HepG2 (cell line): ENCODE measurements around the gene NGF. TPM values are rescaled to one million over a fixed set of nuclear protein-coding genes. Genes with fewer than 3 reads are reported as not detected.

Experiments
- ATAC-seq: fragments of 200-7000 bp; cut with Tn5 transposase; 3 replicates; pipeline ENCODE4 v1.9.1; 2020; ENCODE audit warnings: mild to moderate bottlenecking, moderate library complexity
- BruUV-seq: library from RNA; stranded (reverse); fragments of 400-500 nt; replicated peaks from 2 replicates; lab custom pipeline; 2021; lab: Mats Ljungman, UMichigan
- CTCF ChIA-PET: fragments of 300-600 bp; formaldehyde crosslinking; extraction: SDS; loops from one replicate; lab custom pipeline; 2021; ENCODE audit warnings: low total read pairs, inconsistent platforms, low intra/inter-chr PET ratio; lab: Yijun Ruan, JAX
- POLR2A ChIA-PET: fragments of 350-600 bp; sonication (Branson Sonifier 250); formaldehyde crosslinking; loops from one replicate; lab custom pipeline; 2020; ENCODE audit warnings: antibody characterized with exemption, inconsistent platforms; lab: Yijun Ruan, JAX
- DNase-seq: peaks from one replicate; pipeline ENCODE4 v3.0.0-alpha.2; 2015; ENCODE audit warnings: low spot score
- FAIRE-seq: peaks from 3 replicates; lab custom pipeline; 2011; peaks lifted over from hg19 to GRCh38; lab: Jason Lieb, UNC
- H2AFZ ChIP-seq: one replicate; pipeline ENCODE4 v1.6.1; 2011; ENCODE audit warnings: low read length, inconsistent platforms
- H3K27ac ChIP-seq: fragments of 300-600 bp; 3 replicates; pipeline ENCODE4 v1.8.0; 2011; ENCODE audit warnings: mixed run types, mild to moderate bottlenecking, mixed read lengths, low read length, inconsistent platforms; ENCODE audit not compliant: insufficient read depth; ENCODE audit errors: extremely low read length
- H3K27me3 ChIP-seq, 2 experiments: fragments of 200-600 bp in 1 of 2; 2 replicates in 1 of 2; 3 replicates in 1 of 2; pipeline versions ENCODE4 v1.6.0 to v1.8.0; 2011; ENCODE audit warnings: low read length in 2 of 2, mild to moderate bottlenecking in 2 of 2, moderate library complexity in 2 of 2, inconsistent platforms in 1 of 2; ENCODE audit not compliant: insufficient read depth in 2 of 2, control insufficient read depth in 1 of 2
- H3K36me3 ChIP-seq, 2 experiments: fragments of 200-600 bp in 1 of 2; replicated peaks in 1 of 2; 2 replicates in 1 of 2; 3 replicates in 1 of 2; pipeline versions ENCODE4 v1.5.1 to v1.8.0; 2011; ENCODE audit warnings: low read length in 2 of 2, inconsistent platforms in 1 of 2; ENCODE audit not compliant: insufficient read depth in 2 of 2, control insufficient read depth in 1 of 2
- H3K4me1 ChIP-seq: 2 replicates; pipeline ENCODE4 v1.5.1; 2012; ENCODE audit warnings: low read length, inconsistent platforms; ENCODE audit not compliant: insufficient read depth
- H3K4me2 ChIP-seq: 2 replicates; pipeline ENCODE4 v1.6.0; 2011; ENCODE audit warnings: low read depth, low read length, inconsistent platforms
- H3K4me3 ChIP-seq, 3 experiments: fragments of 200-600 bp in 1 of 3; sonication (generic), shearing (Covaris generic) in 1 of 3; replicated peaks in 1 of 3; 2 replicates each; pipeline ENCODE4 v1.5.1; 2011 to 2016; ENCODE audit warnings: low read length in 3 of 3, inconsistent platforms in 2 of 3, low read depth in 2 of 3, mild to moderate bottlenecking in 2 of 3, control low read depth in 1 of 3, mixed read lengths in 1 of 3; ENCODE audit not compliant: insufficient read depth in 1 of 3
- H3K79me2 ChIP-seq: one replicate; pipeline ENCODE4 v1.6.1; 2011; ENCODE audit warnings: low read length, inconsistent platforms; ENCODE audit not compliant: insufficient read depth
- H3K9ac ChIP-seq: 2 replicates; pipeline ENCODE4 v1.6.0; 2011; ENCODE audit warnings: mild to moderate bottlenecking, low read depth, low read length, inconsistent platforms; ENCODE audit not compliant: insufficient read depth
- H3K9me3 ChIP-seq: 2 replicates; pipeline ENCODE4 v1.5.1; 2012; ENCODE audit warnings: mild to moderate bottlenecking, low read length
- H4K20me1 ChIP-seq: 2 replicates; pipeline ENCODE4 v1.6.0; 2011; ENCODE audit warnings: inconsistent platforms, mild to moderate bottlenecking, low read length, moderate library complexity; ENCODE audit not compliant: insufficient read depth
- DBP ChIP-seq: sonication (generic); formaldehyde crosslinking; IDR thresholded peaks from 2 replicates; pipeline ENCODE4 v1.4.0; 2020; ENCODE audit warnings: missing genetic modification reagents; ENCODE audit errors: not compliant biosample characterization
- ESRRA ChIP-seq: sonication (generic); formaldehyde crosslinking; IDR thresholded peaks from 2 replicates; pipeline ENCODE4 v1.5.1; 2020; ENCODE audit warnings: mild to moderate bottlenecking, low read depth, missing genetic modification reagents
- HINFP ChIP-seq: sonication (generic); formaldehyde crosslinking; IDR thresholded peaks from 2 replicates; pipeline ENCODE4 v1.4.0; 2020; ENCODE audit warnings: low read depth, mild to moderate bottlenecking, missing genetic modification reagents
- IRF1 ChIP-seq: sonication (generic); formaldehyde crosslinking; IDR thresholded peaks from 2 replicates; pipeline ENCODE4 v1.4.0; 2020; ENCODE audit warnings: low read depth, mild to moderate bottlenecking, missing genetic modification reagents
- MTERF4 ChIP-seq: sonication (generic); formaldehyde crosslinking; IDR thresholded peaks from 2 replicates; pipeline ENCODE4 v1.8.0; 2023; ENCODE audit warnings: mild to moderate bottlenecking, missing genetic modification reagents
- NFRKB ChIP-seq: fragments of 450-650 bp; IDR thresholded peaks from 2 replicates; pipeline ENCODE4 v1.6.1; 2017
- RNF219 ChIP-seq: sonication (generic); formaldehyde crosslinking; IDR thresholded peaks from 2 replicates; pipeline ENCODE4 v1.5.0; 2020; ENCODE audit warnings: mild to moderate bottlenecking, missing genetic modification reagents
- ZNF264 ChIP-seq: sonication (generic); formaldehyde crosslinking; IDR thresholded peaks from 2 replicates; pipeline ENCODE4 v1.4.0; 2020; ENCODE audit warnings: missing genetic modification reagents
- ZNF431 ChIP-seq: sonication (generic); formaldehyde crosslinking; IDR thresholded peaks from 2 replicates; pipeline ENCODE4 v1.9.0; 2022; ENCODE audit warnings: missing genetic modification reagents, low read depth, mild to moderate bottlenecking, borderline replicate concordance
- ZNF556 ChIP-seq: sonication (generic); formaldehyde crosslinking; IDR thresholded peaks from 2 replicates; pipeline ENCODE4 v1.4.0; 2020; ENCODE audit warnings: mild to moderate bottlenecking, missing genetic modification reagents, borderline replicate concordance
- ZNF597 ChIP-seq: sonication (generic); formaldehyde crosslinking; IDR thresholded peaks from 2 replicates; pipeline ENCODE4 v1.5.0; 2020; ENCODE audit warnings: missing genetic modification reagents
- ZNF747 ChIP-seq: sonication (generic); formaldehyde crosslinking; IDR thresholded peaks from 2 replicates; pipeline ENCODE4 v1.8.1; 2023; ENCODE audit warnings: missing genetic modification reagents, mild to moderate bottlenecking, borderline replicate concordance
- WGBS: methylation state at CpG from one replicate; pipeline ENCODE4 v1.1.6; 2017; ENCODE audit warnings: low lambda C conversion rate; 5-methylcytosine and 5-hydroxymethylcytosine counted together
- in situ Hi-C: cut with HindIII; loops from 2 replicates; pipeline ENCODE4 v1.10.0; 2017; ENCODE audit warnings: low pct_unique_long_range_greater_than_20kb; ENCODE audit not compliant: extremely low pct_ligation_motif_present
- intact Hi-C: fragments of 100-400 bp; cut with micrococcal nuclease; formaldehyde crosslinking; loops from one replicate; pipeline ENCODE4 v1.10.0; 2022; ENCODE audit not compliant: unreplicated experiment
- polyA plus RNA-seq, 8 experiments: library from polyadenylated mRNA; depleted of rRNA in 3 of 8; stranded (reverse) in 7 of 8; unstranded in 1 of 8; fragments of >200 nt; fragmentation: Illumina TruSeq in 4 of 8; extraction: Trizol in 4 of 8; gene quantifications; 2 replicates each; pipeline versions ENCODE4 v1.2.1 to v1.2.3, GENCODE V29; 2011 to 2016; ENCODE audit warnings: low read depth in 4 of 8, missing spikeins in 1 of 8, mixed read lengths in 1 of 8; ENCODE audit not compliant: insufficient read depth in 1 of 8
- total RNA-seq, 5 experiments: library from RNA; depleted of rRNA; stranded (reverse); fragments of >200 nt; fragmentation: Illumina TruSeq; extraction: Trizol; gene quantifications; 2 replicates each; pipeline ENCODE4 v1.2.3, GENCODE V29; 2016; ENCODE audit warnings: low read depth in 1 of 5

NGF gene
- total and polyA plus RNA-seq, 2 of the 13 experiments (the other 11 are each of a cell fraction or from before 2014, with no cell fraction given) = not detected

- Histone ChIP-seq H3K4me2 (no peak overlapping the region), H2AFZ (no peak overlapping the region), H3K79me2 (no peaks in the 10 kb centered on the region), H3K4me1 (peaks cover 10% of the 10 kb centered on the region), H3K4me3 (no peak overlapping the region), H3K9me3 (peaks cover 5% of the 10 kb centered on the region; the same call in 1 of the 2 replicates), H3K36me3 (no peaks in the 10 kb centered on the region), H4K20me1 (no peaks in the 10 kb centered on the region), H3K9ac (no peak overlapping the region), H3K27ac (no peak overlapping the region), H3K27me3 (no peaks in the 10 kb centered on the region)
- FAIRE-seq (no peak), DNase-seq (no peak), ATAC-seq (no peak)
- BruUV-seq = no TSS peak
- in situ Hi-C loops (no loop called here), intact Hi-C loops (no loop called here)
- TF ChIP-seq ZNF597 (CRISPR knock-in tag) = no peak
- no peak for TF ChIP-seq RNF219
- TF ChIP-seq ZNF264 (CRISPR knock-in tag) = no peak
- TF ChIP-seq ESRRA (CRISPR knock-in tag) = no peak
- no peak for TF ChIP-seq HINFP
- no peak for TF ChIP-seq ZNF747 (CRISPR knock-in tag)
- TF ChIP-seq MTERF4 (CRISPR knock-in tag) = no peak
- no peak for TF ChIP-seq NFRKB
- TF ChIP-seq DBP (CRISPR knock-in tag) = no peak
- no peak for TF ChIP-seq ZNF431 (CRISPR knock-in tag)
- no peak for TF ChIP-seq ZNF556 (CRISPR knock-in tag)
- TF ChIP-seq IRF1 (CRISPR knock-in tag) = no peak
- CTCF ChIA-PET = no interaction called here
- POLR2A ChIA-PET = no interaction called here
- WGBS = 0% methylated on average over 1 of the region's 2 CpGs
These were observed 18.3 kb upstream of the NGF start for GRCh38 chr1:115356356-115356755.
